ENCODE measurements around the gene FAM237A.

Gene FAM237A

DNA sequence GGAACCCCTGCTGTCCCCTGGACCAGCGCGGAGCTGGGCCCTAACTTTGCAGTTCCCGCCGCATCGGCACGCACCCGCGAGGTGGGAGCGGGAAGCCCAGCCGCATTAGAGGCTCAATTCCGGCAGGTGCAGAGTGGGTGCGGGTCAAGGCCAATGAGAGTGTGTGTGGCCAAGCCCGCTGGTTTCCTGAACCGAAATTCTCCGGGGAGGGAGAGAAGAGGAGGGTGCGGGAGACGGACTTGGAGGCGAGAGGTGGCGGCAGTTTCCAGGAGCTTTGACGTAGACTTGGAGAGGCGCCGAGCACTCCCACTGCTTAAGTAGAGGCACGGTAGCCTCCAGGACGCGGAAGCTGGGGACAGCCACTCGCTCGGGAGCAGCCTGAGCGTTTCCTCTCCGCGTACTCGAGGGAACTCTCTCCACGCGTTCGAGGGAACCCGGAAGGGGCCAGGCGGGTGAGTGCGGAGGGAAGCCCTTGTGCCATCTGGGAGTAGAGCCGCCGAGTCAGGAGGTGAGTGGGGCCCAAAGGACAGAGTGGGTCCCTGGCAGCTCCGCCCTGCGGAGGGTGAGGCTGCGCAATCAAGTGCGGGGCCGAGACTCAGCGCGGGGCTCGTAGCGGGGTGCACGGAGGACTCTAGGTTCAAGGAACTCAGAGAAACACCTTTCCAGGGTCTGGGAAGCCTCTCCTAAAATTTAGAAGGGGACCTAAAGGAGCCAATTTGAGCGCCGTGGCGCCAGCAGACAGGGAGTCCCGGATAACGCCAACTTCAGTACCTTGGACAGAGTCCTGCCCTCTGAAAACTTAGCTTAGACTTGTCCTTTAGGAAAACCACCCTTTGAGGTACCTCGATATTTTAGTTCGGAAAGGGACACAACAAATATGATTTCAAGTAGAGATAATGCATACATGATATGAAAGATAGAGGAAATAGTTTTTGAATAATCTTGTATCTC lies at the start of gene FAM237A:
Gene FAM237A, plus strand, starts transcription at position 413 of the 951 bp plus-strand sequence. CDS start 1,750 bp downstream, outside the sequence.
- no peak for DNase-seq

DNA sequence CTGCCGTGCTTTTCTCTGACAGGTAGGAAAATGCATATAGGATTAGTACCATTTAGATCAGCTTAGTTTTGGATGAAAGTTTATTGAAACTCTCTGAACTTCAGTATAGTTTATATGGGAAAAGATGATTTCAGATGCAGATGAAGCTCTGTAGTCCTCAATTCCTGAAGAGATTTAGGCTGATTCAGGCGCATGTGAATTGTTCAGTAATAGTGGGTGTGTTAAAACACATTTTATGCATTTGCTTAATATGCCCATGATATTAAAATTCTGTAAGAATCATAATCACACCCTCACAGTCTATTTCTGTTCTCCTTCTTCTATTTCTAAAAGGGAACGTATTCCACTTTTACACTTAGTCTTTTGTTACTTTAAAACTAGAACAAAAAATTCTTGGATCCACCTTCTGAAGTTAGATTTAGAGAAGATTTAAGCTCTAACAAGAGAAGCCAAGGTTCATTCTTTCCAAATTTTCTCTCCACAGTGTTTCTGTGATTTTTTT lies 44.5 kb upstream of the FAM237A start:
- no peak for DNase-seq

DNA sequence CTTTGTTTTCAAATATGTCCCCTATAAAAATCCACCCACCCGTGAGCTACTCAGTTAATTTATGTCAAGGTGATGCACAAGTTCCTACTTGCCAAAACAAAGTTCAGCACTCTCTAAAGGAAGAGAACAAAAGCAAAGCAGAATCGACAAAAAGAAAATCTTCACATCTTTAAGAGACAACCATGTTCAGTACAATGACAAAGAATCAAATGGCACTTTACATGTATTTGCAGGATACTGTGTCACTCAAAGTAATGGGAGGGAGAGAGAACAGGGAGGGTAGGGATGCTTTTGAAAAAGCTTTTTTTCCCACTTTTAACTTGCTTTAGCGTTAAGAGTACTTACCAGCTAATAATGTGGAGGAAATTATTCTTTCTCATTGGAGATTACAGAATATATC lies 39.0 kb upstream of the FAM237A start:
- no peak for DNase-seq

DNA sequence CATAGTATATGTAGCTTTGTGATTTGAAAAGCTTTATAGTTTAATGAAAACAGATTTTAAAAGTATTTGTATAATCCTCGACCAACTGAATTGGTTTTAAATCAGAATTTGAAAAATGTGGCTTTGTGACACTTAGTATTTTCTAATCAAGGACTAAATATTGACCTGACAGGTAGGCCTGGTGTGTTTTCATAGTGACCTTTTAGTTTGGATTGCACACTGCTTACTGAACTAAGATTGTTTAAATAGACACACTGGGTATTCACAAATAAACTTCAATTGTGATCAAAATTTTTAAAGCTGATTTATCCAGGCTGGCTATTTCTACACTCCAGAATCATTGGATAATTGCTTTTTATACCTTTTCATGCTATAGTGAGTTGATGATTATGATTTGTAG lies 31.8 kb upstream of the FAM237A start:
- DNase-seq = no peak

DNA sequence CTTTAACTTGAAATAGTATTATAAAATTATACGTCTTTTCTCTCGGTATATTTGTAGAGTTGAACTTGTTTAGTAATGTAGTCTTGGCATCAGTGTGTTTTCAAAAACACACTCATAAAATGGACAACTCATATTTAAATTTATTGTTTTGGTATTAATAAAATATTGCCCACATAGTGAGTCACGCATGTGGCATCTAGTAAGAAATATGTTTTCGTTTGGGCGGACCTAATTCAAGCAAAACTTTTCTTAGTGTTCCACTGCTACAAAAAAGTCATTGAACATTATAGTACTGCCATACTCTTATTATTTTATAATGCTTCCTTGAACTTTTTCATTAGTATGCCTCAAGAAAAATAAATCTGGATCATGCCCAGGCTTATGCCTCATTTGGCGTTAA lies 31.1 kb upstream of the FAM237A start:
- no peak for DNase-seq

DNA sequence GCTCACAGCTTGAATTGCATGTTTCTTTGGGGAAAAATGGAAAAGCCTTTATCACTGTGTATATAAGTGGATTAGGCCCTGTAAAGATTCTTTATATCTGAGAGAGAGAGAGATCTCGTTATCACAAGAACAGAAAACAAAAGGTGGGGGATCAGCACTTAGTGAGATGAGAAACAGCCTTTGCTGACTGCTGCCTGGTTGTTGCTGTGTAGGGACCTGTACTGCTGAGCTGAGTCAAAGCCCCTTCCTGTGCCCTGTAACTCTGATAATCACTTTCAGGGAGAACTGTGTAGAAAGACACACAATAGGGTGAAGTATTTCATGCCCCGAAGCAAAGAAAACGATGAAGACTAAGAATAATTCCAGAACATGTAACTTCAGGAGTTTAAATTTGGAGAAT lies 30.6 kb upstream of the FAM237A start:
- no peak for DNase-seq

DNA sequence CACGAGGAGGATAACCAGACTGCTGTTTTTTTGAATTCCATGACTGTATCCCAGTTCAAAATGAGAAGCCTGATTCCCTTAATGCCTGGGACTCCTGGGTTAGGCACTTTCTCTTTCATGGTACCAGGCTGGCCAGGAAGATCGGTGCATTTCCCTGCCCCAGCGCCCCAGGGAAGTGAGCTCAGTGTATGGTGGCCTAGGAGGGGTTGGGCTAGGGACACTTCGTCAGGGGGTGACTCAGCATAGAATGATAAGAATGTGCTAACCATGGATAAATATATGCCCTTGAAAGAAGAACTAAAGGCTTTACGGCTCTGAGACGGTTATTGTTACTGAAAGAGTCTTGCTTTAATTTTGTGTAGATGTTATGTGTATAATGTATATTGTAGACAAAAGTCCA lies 27.5 kb upstream of the FAM237A start:
- DNase-seq = no peak

DNA sequence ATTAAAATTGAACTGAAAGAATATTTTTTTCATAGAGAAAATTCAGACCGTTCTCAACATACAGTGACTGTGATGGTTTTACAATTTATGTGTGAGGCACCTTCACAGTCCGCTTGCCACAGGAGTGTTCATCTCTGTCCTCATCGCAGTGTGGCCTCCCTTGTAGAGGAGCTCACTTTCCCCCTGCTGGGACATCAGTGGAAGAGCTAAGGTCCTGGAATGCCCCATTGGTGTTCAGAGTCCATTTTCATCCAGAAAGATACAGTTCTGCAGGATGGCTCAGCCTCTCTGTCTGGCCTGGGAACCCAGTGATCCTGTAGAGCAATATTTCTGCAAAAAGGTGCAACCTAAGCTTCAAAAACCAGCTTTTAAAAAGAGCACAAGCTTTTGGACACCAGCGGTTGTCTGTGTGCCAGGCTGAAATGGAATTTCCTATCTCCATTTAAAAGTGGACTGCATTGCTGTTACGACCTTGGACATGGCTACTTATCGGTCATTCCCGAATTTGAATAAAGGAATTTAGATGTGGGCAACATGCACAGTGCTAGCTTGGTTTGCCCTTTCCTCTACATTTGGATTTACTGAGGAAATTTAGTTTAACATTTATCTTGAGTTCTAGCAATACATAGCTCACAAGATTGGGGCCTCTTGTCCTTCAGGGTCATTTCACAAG lies 26.7 kb upstream of the FAM237A start:
- DNase-seq = no peak

DNA sequence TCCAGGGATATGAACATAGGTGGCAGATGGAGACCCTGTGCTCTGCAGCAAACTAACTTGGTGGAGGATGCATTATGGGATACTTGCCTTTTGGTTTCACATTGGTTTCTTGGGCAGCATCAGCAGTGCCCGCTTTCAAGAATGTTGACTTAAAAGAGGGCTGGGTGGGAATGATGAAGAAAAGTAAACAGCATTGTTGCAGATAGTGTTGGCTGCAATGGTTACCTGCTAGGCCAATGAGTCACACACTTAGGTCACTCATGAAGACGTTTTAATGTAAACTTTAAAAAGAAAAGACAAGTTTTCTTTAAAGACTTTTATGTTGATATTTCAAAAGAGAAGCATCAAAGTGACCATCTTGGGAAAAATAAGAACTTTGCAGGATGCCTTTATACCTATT lies 26.1 kb upstream of the FAM237A start:
- DNase-seq = no peak

DNA sequence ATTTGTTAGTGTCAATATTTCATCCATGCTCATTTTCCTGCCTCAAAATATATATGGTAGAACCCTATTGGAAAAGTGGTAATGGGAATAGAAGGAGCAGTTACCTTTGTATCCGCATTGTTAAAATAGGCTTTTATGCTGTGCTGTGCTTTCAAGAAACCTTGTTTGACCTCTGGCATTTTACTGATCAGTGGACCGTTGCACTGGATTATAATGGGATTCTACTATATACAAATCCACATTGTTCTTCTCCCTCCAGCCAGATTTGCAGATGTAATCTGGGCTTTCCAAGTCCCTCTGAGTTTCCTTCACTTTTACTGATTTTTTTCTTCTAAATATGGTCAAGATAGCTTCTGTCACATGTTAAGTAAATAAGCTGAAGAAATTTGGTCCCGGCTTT lies 23.3 kb upstream of the FAM237A start:
- no peak for DNase-seq

DNA sequence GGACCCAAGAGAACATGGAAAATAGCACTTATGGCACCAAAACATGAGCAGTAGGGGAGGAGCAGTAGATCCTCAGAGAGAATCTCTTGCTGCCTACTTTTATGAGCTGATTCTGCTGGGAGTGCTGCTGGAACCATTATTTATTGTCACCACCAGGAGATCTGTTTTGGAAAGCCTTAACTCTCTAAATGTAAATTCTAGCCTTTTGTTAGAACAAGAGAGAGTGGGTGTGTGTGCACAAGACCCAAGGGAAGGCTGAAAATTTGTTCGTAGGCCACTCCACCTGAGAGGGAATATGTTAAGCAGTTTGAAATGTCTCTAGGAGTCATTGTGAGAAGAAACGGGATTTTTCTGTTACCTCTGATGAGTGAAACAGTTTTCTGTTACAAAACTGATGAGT lies 16.2 kb upstream of the FAM237A start:
- no peak for DNase-seq

DNA sequence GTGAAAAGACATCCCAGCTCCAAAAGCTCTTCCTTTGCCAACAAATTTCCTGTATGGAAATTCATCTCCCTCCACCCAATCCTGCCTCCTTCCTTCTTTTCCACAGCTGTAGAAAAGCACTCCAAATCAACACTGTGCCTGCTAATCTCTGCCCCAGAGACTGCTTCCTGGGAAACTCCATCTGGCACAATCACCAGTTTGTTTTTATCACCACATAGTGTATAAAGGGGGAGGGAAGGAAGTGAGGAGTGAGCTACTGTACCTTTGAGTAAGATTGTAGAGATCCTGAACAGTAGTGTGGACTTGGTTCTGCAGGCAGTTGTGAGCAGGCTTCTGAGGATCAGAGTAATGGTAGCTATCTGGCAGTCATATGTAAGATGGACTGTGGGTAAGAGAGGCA lies 14.7 kb upstream of the FAM237A start:
- no peak for DNase-seq

DNA sequence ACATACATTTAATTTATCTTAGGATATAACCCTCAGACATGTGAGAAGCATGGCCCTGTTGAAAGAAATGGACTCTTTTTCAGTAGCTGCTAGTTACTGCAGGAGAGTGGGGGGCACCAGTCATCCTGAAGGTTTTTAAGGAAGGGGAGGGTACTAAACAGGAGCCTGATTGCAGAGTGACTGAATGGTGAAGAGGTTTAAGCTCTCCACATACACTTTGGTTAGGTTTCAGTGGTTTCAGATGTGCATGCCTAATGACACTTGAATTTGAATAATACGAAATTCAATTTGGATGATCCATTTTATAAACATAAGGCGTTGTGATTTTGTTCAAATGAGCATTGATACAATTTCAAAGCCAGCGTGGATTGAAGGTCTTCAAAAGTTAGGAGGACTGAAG lies 10.9 kb upstream of the FAM237A start:
- no peak for DNase-seq

DNA sequence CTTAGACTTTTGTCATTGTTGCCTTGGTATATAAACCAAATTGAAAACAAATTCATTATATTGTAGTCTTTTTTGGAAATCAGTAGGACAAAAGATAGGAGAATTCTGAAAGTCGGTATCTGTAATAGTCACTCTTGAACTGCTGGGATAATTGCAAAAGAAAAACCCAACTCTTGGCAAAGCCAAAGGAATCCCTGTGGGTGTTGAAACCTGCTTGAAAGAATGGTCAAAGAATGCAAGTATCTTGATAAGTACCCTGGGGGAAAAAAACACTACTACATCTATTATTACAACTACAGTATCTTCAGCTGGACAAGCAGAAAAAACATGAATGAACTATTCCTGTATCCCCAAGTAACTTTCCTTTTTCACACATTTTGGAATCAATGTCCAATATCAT lies 7.3 kb upstream of the FAM237A start:
- no peak for DNase-seq

DNA sequence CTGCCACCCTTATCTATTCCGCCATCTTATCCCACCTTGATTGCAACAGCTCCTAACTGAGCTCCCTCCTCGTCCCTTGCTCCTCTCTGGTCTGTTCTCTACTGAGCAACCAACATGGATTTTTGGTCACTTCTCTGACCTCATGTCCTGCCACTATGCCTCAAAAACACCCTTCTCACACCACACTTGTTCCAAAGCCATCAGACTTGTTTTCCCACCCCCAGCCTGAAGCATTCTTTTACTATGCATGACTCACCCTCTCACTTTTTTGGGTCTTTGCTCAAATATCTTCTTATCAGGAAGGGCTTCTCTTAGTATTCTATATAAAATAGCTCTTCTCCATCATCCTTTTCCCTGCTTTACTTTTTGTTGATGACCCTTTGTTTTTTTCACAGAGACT lies 2.7 kb upstream of the FAM237A start:
- DNase-seq = no peak

DNA sequence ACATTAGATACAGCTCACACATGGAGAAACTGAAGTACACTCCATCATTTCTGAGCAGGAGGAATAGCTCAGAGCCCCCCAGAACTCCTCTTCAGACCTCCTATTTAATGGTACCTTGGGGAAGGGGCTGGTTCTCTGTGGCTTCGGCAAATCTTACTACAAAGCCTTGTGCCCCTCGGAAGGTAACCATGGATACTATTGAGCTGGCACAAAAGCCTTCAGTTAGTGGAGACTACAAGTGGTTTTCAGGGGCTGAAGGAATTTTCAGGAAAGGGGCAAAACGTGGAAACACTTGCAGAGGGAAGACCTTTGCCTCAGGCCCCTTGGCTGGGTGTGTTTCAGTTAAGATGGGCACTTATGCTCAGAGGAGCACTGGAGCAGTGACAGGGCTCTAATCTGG lies 1.1 kb upstream of the FAM237A start:
- DNase-seq = no peak

DNA sequence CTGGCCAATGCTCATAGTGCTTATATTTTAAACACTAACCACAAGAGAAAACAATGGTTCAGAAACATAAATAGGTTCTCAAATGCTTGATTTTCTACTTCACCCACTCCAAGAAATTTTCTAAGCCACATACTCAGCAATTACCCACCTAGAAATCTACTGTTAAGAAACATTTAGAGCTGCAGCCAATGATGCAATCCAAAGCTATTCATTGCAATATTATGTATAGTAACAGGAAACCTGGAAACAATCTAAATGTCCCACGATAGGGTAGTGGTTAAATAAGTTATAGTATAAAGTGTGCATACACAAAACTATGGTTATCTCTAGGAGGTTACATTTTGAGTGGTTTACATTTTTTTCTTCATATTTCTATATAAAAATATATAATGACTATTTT lies 5.7 kb downstream of the FAM237A start:
- no peak for DNase-seq

DNA sequence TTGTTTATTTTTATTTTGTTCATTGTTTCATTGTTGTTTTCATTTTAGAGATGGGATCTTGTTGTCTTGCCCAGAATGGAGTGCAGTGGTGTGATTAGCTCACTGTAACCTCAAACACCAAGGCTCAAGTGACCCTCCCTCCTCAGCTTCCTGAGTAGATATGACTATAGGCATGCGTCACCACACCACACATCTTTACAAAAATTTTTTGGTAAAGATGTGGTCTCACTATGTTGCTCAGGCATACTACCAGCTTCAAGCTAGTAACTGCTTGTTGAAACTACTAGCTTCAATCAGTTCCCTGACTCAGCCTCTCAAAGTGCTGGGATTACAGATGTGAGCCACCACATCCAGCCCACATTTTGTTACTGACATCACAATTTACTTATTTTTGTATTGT lies 14.8 kb downstream of the FAM237A start:
- DNase-seq = no peak

DNA sequence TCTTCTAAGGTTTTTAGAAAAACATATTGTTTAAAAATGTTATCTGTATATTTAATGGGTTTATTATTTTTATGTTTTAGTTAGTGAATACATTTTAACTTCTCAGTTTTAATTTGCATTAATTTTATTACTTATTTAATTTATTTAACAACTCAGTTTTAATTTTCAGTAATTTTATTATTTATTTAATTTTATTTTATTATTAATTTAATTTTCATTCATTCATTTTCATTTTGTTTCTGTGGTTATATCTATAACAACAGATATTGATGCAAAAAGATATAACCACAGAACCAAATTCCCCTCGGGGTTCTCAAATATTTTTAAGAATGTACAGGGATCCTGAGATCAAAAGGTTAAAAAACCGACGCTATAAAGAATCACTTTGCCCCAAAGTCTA lies 23.0 kb downstream of the FAM237A start:
- DNase-seq = no peak

DNA sequence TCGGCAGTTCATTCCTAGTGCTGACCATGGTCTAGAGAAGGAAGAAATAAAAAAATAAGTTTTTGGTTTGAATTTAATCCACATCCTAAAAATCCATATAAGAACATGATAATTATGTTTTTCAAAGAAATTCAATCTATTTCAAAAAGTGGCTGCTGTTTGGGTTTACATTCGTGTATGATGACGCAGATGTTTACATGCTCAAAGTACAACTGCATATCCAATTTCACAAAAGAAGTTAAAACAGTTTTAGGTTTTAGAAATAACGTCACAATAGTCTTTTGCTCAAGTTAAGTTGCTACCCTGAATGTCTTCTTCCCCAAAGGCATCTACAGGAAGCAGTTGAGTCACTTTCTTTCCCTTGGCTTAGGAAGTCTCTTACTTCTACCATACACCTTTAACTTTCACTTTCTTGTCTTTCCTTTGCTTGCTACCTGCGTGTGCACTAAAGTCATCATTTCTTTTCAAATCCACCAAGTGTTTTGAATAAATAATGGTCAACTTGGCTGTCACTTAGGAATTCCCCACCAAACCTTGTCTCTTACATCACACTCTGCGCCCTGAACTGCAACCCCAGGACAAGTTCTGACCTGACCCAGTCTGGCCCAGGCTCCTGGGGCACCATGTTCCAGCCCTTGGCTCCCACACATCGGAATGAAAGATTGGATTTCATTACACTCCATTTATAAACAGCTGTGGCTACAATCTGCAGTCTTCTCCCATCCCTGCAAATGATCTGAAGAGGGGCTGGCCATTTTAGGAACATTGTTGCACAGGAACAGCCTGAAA lies 28.4 kb downstream of the FAM237A start:
- DNase-seq = no peak

DNA sequence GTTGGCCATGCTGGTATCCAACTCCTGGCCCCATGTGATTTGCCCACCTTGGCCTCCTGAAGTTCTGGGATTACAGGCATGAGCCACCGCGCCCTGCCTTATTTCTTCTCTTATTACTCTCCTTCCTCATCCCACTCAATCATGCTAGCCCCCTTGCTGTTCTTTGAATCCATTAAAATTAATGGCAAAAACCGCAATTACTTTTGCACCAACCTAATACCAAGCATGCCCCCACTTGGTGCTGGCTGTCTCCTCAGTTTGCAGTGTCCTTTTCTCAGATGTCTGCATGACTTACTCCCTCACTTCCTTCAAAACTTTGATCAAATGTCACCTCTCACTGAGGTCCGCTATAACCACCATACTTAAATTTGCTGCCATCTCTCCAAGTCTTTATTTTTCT lies 41.3 kb downstream of the FAM237A start:
- DNase-seq = no peak

DNA sequence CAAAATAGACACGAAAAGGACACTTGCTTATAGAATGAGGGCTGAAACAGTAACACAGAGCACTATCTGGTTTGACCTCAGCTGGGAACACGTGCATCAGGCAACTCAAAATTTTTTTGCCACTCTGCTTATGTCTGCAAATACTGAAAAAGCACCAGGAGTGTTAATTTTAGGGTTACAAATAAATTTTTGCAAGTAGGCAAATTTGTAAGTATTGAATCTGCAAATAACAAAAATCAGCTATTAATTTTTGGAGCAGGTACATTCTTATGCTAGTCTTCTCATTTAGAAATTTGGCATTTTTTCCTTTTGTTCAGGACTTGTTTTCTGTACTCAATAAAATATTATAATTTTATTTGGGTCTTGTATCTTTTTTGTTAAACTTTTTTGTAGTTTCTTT lies 46.2 kb downstream of the FAM237A start:
- DNase-seq = no peak

DNA sequence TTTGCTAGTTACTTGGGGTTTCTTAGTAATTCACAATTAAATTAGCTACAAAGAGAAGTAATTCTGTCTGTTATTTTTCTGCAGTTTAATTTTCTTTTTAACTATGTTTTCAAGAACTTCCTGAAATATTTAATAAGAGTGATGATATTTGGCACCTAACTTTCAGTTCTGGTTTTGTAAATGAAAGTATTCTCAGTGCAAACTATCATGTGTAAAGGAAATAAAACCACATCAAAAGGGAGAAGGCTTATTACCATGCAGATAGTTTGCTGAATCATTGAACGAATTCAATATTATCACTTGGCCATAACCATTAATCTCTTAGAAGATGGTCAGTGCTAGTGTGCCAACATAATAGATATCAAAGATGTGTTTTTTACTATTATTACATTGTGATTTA lies 46.7 kb downstream of the FAM237A start:
- no peak for DNase-seq
